ENCODE results near the gene GUK1.

The GUK1 gene

GRCh38 chr1:228197555-228198147 lies 57.6 kb downstream of the GUK1 start:
- Histone ChIP-seq H3K9me3 (ENCODE audit: low read depth, low read length) (no peaks in the 10 kb centered on the region; the same call in 1 of the 2 replicates), H3K27ac (no peak overlapping the region), H3K4me3 (no peak overlapping the region), H3K36me3 (ENCODE audit: insufficient read depth, low read length) (no peaks in the 10 kb centered on the region), H3K9ac (ENCODE audit: insufficient read length) (no peak overlapping the region)
- TF ChIP-seq FOXP2 (optimal IDR thresholded peaks at IDR 0.05; ENCODE audit: control extremely low read depth, extremely low read length, insufficient read depth) (no peak), EZH2 (IDR thresholded peaks at IDR 0.05) (no peak), POLR2AphosphoS5 (IDR thresholded peaks at IDR 0.05; ENCODE audit: borderline replicate concordance, low read depth, low read length) (no peak)
- no peak for DNase-seq (ENCODE audit: low read depth, low spot score)

All from SK-N-MC (cell line).